HG02943 (cell line): ENCODE data around the gene CMBL.
"Not testable (repeated sequence)": the region's sequence is repeated elsewhere in the genome, so short reads cannot be mapped to it uniquely, and the experiment has no call there.

ENCODE experiments used
- ATAC-seq: cut with Tn5 transposase; IDR thresholded peaks from one replicate; pipeline ENCODE4 v1.9.1; 2021; ENCODE audit warnings: mild to moderate bottlenecking, low read depth, moderate library complexity; ENCODE audit not compliant: unreplicated experiment

Gene CMBL

DNA sequence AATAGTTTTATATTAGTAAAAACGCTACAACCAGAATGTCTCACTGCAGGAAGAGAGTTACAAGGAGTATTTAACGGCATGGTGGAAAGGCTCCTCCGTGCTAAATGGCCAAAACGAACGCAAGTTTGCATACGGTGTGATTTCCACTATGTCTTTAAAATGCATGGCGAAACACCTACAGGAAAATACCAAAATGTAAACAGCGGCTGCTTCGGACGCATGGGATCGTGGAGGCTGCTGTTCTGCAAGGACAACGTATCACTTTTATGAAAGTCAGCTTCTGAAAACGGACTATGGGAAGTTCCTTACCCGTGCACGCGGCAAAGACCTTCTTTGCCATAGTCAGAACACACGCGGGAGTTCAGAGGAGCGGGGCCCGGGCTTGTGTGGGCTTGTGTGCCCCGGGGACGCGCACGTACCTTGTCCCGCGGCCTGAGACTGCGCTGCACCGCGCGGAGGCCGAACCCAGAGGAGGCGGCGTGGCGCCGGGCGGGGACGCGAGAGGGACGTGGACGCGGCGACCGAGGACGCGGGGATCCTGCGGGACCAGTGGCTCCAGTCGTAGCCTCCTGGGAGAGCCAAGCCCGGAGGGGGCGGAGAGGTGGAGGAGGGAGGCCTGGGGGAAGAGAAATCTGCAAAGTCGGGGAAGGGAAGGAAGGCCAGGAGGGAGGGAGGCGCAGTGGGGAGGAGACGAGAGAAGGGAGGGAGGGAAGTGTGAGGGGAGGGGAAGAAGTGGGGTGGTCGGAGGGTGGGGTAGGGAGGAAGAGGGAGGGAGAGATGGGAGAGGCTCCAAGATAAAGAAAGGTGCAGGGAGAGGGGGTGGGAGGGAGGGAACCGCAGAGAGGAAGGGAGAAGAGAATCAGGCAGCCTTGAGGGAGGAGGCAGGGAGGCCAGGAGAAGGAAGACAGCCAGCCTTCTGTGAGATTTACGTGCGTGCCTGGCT is at the start of gene CMBL:
Gene CMBL (minus strand): TSS at position 697 of the 943 bp plus-strand sequence. CDS start 17,140 bp downstream, outside the sequence.
- peak; percentile 68 for ATAC-seq

DNA sequence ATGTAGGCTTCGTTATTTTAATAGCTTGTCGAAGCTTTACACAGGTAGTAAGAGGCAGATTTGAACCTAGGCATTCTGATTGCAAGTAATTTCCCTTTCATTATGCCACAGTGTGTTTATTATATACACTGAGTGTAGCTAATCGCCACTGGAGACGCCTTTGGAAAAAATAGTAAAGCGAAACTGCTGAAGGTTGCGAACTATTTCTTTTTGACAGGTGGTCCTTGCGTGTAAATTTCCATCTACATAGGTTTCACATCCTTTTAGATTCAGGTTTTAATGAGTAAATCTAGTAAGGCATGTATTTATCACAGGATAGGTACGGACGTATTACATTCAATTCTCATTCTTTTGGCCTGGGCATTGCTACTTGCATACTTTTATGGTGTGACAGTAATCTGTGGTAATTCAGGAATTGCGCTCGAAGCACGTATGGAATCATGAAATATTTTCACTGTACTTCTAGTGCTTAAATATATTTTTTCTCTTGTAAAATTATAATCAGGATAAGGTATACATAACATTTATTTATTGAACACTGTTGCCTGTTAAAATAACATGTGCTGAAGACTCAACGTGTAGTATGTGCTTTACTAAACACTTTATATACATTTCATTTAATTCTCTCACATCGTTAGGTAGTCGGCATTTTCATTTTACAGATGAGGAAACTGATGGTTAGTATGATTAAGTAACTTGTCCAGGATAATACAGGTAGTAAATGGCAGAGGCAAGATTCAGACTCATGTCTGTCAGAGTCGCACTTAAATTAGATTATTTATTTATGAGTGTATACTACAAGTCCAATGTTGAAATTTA is 47.6 kb upstream of the CMBL start:
- ATAC-seq: no peak

DNA sequence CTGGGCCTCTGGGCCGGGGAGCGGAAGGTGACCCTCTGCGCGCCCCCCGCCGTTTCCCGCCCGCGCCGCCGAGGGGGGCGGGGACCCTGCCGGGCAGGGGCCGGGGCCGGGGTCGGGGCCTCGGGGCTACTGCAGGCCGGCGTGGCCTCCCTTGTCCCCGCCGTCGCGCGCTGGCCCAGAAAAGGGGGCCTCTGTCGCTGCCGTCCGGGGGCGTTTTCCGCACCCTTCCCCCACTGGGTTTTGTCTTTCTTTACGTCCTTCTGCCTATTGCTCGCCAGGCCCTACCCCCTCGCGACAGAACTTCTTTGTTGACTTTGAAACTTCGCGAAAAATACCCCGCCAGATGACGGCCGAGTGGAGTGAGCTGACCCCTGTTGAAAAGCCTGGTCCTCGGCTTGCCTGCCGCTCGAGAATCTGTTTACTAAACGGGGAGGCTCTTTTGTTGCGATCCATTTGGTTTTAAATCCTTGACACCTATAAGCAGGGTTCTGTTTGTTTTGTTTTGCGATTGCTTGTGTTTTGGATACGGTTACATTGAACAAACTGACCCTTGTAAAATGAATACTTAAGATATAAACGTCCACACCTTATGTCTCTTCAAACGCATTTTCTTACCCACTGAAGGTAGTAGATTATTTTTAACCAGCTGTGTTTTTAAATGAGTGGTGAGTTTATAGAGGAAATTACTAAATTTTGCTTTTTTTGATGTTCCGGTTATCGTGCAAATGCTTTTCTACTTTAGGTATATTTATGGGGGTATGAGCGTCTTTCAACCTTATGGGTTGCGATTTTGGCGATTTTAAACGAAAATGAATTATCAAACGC is 46.6 kb upstream of the CMBL start:
- peak; percentile 29 for ATAC-seq

DNA sequence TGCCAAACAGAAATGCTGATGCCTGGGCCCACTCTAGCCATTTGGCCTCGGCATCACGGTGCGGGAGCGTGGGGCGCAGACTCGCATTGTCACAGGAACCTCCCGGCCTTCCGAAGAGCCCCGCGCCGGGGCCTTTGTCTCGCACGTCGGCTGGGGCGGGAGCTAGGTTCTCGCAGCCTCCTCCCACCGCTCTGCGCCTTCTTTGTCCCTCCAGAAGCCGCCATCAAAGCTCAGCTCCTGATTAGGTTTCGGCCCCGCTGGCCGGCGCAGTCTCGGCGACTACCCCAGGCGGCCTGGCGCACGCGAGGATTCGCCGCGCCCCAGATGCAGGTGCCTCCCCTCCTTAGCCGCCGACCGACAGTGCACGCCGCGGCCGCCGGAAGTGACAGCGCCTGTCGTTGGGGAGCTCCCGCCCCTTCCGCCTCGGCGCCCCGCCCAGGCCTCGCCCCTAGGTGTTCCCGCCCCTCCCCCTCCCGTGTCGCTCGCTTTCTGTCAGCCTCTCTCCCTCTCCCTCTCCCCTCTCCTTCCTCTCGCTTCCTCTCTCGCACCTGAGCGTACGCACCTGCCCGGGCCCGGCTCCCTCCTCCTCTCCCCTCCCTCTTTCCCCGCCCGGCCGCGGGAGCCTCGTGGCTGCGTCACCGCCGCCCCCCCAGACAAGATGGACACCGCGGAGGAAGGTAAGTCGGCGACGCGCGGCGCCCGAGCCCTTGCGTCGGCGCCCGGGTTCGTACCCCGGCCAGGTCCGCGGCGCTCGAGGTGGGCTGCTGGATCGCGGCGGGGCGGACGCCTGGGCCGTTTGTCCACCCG is 45.7 kb upstream of the CMBL start, which contains the start of gene MARCHF6:
Gene MARCHF6 (plus strand): TSS at position 455 of the 807 bp plus-strand sequence. CDS start 204 bp downstream, at position 659.
- ATAC-seq: peak; percentile 88

DNA sequence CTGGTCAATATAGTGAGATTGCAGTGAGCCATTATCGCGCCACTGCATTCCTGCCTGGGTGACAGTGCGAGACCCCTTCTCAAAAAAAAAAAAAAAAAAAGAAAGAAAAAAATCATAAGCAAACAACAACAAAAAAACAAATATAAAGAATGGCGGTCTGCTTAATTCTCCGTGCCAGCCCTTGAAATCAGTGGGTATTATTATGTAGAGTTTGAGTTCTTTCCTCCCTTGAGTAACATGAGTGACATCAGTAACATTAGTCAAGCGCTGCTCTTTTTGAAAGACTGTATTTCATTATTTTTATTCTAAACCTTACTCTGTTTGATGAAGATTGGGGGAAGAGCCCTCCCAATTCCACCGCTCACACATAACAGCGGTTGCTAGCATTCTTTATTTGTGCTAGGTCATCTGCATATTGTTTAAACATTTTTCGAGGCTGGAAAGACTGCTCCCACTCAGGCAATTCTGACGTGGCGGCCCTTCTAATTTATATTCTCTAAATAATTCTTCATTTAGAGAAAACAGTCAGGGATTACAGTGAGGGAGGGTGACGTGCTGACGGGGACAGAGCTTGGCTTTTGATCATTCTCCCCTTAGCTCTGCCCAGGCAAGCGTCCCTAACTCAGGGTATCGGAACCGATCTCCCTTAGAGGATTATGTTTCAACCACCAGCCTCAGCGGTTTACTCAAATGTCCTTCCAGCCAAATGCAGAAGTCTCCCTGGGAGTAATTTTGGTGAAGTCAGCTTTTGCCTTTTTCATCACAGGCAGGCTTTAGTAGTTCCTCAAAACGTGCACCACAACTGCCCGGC is 44.9 kb upstream of the CMBL start:
- ATAC-seq: no peak

DNA sequence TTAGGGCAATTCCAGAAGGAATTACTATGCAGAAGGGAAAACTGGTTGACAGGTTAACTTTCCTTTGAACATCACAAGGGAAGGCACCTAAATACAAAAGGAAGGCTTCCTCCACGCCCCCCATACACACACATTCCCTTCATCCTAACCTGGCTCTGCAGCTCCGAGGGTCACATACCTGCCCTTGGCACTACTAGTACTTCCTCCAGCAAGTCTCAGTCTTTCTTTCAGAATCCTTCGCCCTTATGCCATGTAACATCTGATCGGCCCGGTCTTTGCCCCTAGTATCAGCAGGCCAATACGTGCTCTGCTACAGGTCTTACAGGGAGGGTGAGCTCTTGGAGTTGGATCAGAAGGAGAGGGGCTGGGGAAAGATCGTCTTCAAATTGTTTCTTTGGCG is 44.2 kb upstream of the CMBL start:
- no peak for ATAC-seq

DNA sequence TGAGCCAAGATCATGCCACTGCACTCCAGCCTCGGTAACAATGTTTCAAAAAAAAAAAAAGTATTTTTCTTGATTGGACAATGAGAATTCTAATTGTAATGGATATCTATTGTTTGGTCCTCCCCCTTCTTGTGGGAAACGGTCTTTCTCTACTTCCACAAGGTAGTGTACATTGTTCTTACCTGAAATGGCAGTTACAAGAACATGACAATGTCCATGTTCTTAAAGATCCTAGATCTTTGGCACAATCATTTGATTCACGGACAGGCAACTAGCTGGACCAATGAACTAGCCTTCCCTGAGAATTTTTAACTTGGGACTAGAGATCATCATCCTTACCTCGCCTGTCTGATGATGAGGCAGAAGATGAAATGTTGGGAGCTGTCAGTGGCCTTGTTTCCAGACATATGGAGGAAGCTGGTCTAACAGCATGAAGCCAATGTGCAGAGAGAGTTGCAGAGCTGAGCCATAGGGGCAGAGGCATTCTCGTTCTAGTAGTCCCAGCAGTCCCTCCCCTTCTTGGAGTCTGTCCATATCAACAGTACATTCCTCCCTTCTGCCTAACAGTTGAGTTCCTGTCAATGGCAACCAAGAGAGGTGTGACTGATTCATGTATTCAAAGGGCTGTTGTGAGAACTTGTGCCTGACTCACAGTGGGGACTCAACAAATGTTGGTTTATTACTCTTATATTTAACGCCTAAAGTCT is 43.6 kb upstream of the CMBL start:
- no peak for ATAC-seq

DNA sequence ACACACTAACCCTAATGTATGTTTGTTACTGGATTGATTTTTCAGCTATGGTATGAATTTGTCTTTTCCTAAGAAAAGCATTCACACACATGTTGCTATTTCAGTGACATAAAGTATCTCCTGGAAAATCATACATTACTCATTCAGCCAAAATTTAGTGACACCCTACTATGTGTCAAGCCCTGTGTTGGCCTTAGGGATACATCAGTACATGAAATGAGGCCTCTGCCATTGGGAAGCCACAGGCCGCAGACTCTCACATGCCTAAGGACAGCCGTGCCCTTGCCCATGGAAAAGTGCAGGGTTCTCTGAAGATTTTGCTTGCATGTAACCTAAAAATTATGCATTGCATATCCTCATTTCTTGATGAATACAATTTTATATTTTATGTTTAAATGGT is 40.6 kb upstream of the CMBL start:
- ATAC-seq: no peak

DNA sequence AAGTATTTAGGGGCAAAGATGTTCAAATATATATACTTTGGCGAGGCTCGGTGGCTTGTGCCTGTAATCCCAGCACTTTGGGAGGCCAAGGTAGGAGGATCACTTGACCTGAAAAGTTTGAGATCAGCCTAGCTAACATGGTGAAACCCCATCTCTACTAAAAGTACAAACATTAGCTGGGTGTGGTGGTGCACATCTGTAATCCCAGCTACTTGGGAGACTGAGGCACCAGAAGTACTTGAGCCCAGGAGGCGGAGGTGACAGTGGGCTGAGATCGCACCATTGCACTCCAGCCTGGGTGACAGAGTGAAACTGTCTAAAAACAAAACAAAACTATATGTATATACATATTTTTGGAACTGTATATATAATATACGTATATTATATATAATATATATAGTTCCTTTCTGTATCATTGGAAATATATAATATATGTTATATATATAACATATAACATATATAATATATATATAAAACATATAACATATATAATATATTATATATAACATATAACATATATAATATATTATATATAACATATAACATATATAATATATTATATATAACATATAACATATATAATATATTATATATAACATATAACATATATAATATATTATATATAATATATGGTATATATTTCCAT is 36.9 kb upstream of the CMBL start:
- not testable (repeated sequence) for ATAC-seq

DNA sequence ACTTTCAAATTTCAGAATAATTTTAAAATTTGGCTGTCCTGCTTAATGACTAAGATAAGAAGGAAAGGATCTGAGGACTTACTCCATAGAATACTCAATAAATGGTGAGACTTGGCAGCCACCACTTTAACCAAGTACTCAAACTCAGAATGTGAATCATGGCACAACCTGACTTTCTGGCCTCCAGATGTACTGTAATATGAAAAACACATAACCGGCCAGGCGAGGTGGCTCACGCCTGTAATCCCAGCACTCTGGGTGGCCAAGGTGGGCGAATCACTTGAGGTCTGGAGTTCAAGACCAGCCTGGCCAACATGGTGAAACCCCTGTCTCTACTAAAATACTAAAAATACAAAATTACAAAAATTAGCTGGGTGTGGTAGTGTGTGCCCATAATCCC is 35.8 kb upstream of the CMBL start:
- no peak for ATAC-seq

DNA sequence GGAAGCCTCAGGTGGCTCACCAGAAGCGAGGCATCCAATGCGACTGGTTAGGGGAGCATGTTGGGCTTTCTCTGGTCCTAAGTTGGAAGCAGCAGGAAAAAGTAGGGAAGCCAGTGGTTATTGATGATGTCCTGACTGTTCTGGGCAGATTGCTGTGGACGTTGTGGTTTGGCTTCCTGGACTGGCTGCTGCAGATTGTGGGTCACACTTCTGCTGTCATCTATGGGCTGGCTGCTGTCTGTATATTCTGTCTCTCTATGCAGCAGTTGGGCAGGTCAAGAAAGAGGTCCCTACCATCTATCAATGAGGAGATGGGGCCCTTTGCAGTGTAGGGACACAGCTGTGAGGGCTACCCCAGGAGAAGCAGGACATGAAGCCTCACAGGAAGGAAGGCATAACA is 32.3 kb upstream of the CMBL start:
- ATAC-seq: no peak

DNA sequence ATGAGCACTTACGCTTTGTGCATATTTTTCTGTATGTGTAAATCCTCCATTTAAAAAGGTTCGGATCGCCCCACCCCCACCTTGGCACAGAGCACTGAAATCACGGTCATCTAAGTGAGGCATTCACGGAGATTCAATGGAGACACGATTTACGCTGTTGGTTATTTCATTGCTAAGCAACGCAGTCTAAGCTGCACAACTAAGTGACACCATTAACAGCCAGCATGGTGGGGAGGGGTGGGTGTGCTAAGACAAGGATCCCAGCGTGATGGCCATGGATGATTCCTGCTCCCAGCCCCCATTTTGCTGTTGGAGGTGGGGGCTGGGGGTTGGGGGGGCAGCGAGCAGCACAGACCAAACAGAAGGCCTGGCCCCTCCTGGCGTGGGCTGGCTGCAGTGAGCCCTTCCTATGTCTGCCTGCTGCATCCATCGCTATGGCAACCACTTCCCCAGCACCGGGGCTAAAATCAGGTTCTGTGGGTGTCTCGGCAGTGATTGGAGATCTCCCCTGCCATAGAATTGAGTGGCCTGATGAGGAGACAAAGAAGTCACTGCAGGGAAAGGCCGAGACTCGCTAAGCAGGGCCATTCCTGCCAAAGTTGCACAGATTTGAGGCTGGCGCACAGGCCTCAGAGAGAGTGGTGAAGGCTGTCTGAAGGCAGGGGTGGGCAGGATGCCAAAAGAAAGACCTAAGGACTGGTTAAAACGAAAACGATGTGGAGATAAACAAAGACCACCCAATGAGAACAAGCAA is 31.5 kb upstream of the CMBL start:
- ATAC-seq: no peak

DNA sequence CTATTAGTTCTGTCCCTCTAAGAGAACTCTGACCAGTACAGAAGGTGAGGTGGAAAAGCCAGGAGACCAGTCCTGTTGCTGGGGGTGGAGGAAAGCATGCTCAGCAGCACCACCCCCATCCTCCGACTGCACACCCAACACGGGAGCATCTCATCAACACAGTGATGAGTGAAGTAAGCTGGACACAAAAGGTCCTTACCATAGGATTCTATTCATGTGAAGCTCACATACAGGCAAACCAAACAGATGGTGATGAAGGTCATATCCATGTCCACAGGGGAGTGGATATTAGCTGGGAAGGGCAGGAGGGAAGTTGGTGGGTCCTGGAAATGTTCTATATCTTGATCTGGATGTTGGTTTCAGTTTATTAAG is 31.0 kb upstream of the CMBL start:
- no peak for ATAC-seq

DNA sequence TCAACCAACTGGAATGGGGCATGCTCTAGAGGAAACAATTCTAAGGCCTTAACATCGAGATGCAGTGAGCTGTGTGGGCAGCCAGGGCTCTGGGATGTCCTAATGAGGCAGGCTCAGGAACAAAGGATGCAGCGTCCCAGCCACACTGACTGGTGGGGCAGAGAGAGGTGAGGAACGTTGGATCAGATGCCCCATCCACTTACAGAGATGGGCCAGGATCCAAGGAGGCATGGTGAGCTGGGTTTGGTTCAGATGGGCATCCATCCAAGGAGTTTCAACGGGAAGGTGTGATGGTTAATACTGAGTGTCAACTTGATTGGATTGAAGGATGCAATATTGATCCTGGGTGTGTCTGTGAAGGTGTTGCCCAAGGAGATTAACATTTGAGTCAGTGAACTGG is 30.3 kb upstream of the CMBL start:
- no peak for ATAC-seq

DNA sequence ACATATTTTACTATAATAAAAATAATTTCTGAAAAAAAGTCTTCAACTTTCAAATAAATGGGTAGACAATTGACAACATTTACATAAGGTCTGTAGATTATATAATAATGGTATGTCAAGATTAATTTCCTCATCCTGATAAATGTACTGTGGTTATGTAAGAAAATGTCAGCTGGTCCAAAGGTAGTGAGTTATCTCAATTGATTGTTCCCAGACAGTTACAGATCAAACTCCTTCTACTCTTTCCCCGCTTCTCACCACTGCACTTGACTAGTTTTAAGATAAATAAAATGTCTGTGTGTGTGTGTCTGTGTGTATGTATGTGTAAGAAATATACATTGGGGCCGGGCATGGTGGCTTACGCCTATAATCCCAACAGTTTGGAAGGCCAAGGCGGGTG is 29.4 kb upstream of the CMBL start:
- ATAC-seq: no peak

DNA sequence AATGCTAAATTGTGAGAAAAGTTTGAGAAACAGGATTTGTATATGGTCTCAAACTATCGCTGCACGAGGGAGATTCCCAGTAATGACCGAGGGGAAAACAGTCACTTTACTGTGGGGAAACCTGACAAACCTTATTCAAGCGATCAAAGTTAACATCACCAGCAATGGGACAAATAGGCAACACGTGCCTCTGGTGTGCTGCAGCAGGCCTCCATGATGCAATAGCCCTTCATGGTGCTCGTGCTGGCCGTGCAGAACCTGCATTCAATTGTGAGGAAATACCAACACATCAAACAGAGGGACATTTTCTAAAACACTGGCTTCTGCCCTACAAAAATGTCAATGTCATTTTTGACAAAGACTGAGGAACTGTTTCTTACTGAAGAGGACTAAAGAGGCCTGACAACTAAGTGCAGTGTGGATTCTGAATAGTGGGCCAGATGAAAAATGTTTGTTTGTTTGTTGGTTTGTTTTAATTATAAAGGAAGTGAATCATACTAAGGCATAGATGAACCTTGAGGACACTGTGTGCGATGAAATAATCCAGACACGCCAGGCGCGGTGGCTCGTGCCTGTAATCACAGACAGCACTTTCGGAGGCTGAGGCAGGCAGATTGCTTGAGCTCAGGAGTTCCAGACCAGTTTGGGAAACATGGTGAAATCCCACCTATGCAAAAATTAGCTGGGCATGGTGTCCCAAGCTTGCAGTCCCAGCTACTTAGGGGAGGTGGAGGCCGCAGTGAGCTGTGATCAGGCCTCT is 28.2 kb upstream of the CMBL start:
- ATAC-seq: no peak
